Gastrocnemius medialis (tissue), 4 donors: ENCODE measurements around the gene ZFYVE28.

Experiments used
- POLR2A ChIP-seq, 2 donors: fragments of 450-650 bp; IDR thresholded peaks; one replicate each; pipeline ENCODE4 v1.6.1; 2017; ENCODE audit warnings: antibody characterized with exemption in 2 of 2, mild to moderate bottlenecking in 2 of 2, moderate library complexity in 2 of 2
- TF ChIP-seq, protein P1 (sequence below), 5 experiments: fragments of 450-650 bp in 3 of 5; fragments of 200-600 bp in 2 of 5; sonication (generic) in 2 of 5; IDR thresholded peaks in 4 of 5; conservative IDR thresholded peaks in 1 of 5; 1 replicate in 4 of 5; 2 replicates in 1 of 5; pipeline ENCODE4 v1.5.1; 2016 to 2019; ENCODE audit warnings: antibody characterized with exemption in 5 of 5, mild to moderate bottlenecking in 3 of 5, moderate library complexity in 3 of 5

DNA sequence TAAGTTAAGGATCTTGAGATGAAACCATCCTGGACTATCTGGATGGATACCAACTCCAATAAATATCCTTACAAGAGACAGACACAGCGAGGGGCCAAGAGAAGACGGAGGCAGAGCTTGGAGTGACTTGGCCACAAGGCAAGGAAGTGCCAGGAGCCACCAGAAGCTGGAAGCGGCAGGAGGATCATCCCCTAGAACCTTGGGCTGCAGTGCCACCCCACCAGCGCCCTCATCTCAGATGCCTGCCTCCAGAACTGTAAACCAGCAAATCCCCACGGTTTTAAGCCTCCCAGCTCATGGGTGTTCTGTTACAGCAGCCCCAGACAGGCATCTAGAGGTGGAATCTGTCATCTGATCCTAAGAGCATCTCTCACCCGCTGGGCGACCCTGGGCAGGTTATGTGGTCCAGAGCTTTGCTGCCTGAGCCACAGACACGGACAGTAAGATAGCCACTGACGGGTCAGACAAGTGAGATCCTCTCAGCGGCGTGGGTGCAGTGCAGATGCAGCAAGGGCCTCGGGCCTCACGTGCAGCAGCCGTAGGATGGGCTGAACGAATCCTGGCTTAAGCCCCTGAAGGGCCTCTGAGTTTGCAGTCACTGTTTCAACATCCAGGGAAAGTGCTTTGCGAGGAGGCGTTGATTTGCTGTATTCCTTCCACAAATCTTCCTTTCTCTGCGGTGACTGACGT lies 131.4 kb downstream of the ZFYVE28 start:
- TF ChIP-seq, protein P1, sequence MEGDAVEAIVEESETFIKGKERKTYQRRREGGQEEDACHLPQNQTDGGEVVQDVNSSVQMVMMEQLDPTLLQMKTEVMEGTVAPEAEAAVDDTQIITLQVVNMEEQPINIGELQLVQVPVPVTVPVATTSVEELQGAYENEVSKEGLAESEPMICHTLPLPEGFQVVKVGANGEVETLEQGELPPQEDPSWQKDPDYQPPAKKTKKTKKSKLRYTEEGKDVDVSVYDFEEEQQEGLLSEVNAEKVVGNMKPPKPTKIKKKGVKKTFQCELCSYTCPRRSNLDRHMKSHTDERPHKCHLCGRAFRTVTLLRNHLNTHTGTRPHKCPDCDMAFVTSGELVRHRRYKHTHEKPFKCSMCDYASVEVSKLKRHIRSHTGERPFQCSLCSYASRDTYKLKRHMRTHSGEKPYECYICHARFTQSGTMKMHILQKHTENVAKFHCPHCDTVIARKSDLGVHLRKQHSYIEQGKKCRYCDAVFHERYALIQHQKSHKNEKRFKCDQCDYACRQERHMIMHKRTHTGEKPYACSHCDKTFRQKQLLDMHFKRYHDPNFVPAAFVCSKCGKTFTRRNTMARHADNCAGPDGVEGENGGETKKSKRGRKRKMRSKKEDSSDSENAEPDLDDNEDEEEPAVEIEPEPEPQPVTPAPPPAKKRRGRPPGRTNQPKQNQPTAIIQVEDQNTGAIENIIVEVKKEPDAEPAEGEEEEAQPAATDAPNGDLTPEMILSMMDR (IDR thresholded peaks at IDR 0.05 in 4 of 5, conservative IDR thresholded peaks at IDR 0.05 in 1 of 5) = no peak
- TF ChIP-seq POLR2A (IDR thresholded peaks at IDR 0.05) = no peak
